GM12878 (cell line): Measurements from ENCODE around the gene SORCS2. TPM values are rescaled to one million over a fixed set of nuclear protein-coding genes. Genes with fewer than 3 reads are reported as not detected.

Source experiments
- BMI1 ChIP-seq: fragments of 450-650 bp; IDR thresholded peaks from 2 replicates; pipeline ENCODE4 v1.6.1; 2016; ENCODE audit warnings: mild to moderate bottlenecking, moderate library complexity, borderline replicate concordance
- CEBPB ChIP-seq, 2 experiments: fragments of 150-350 bp in 1 of 2; IDR thresholded peaks; 2 replicates each; pipeline ENCODE4 v1.6.1; 2012 to 2014; ENCODE audit warnings: low read depth in 2 of 2, low read length in 2 of 2, borderline replicate concordance in 1 of 2, inconsistent platforms in 1 of 2
- IRF4 ChIP-seq: IDR thresholded peaks from 2 replicates; pipeline ENCODE4 v1.6.1; 2011; ENCODE audit warnings: low read depth, low read length
- SREBF1 ChIP-seq: IDR thresholded peaks from 2 replicates; pipeline ENCODE4 v1.6.1; 2012; ENCODE audit warnings: mild to moderate bottlenecking, low read length
- TAF1 ChIP-seq: IDR thresholded peaks from 2 replicates; pipeline ENCODE4 v1.6.1; 2011; ENCODE audit warnings: mild to moderate bottlenecking, low read depth, low read length, borderline replicate concordance
- polyA plus RNA-seq, 11 experiments: library from polyadenylated mRNA; depleted of rRNA in 4 of 11; unstranded in 6 of 11; stranded (reverse) in 5 of 11; fragments of >200 nt; fragmentation: Nextera tagmentation in 4 of 11; fragmentation: Illumina TruSeq in 1 of 11; extraction: Ambion mirVana in 4 of 11; extraction: Trizol in 1 of 11; gene quantifications; 1 replicate in 1 of 11; 2 replicates in 10 of 11; pipeline versions ENCODE4 v1.2.1 to v1.2.3, GENCODE V29; 2011 to 2016; ENCODE audit warnings: inconsistent platforms in 2 of 11, missing spikeins in 2 of 11, low read depth in 1 of 11
- total RNA-seq, 4 experiments: library from RNA; depleted of rRNA in 3 of 4; stranded (reverse); fragments of >200 nt in 3 of 4; fragmentation: Illumina TruSeq in 1 of 4; extraction: Trizol in 1 of 4; gene quantifications; 2 replicates each; pipeline versions ENCODE4 v1.2.1 to v1.2.3, GENCODE V29; 2013 to 2021
- TF ChIP-seq, protein P1 (sequence below): fragments of 450-650 bp; IDR thresholded peaks from 2 replicates; pipeline ENCODE4 v1.6.1; 2017; ENCODE audit warnings: mild to moderate bottlenecking, moderate library complexity
- TF ChIP-seq, protein P2 (sequence below): IDR thresholded peaks from 2 replicates; pipeline ENCODE4 v1.6.1; 2011; ENCODE audit warnings: low read depth, low read length, improper control_type of control experiment, borderline replicate concordance
- TF ChIP-seq, protein P3 (sequence below): fragments of 450-650 bp; IDR thresholded peaks from 2 replicates; pipeline ENCODE4 v1.6.1; 2017; ENCODE audit warnings: low read depth, mild to moderate bottlenecking, moderate library complexity
- TF ChIP-seq, protein P4 (sequence below): IDR thresholded peaks from 2 replicates; pipeline ENCODE4 v1.6.1; 2012; ENCODE audit warnings: low read depth, low read length, improper control_type of control experiment
- TF ChIP-seq, protein P5 (sequence below): IDR thresholded peaks from 2 replicates; pipeline ENCODE4 v1.6.1; 2012; ENCODE audit warnings: low read length, inconsistent platforms

Gene SORCS2
- total and polyA plus RNA-seq, 10 of the 15 experiments (the other 5 are each of a cell fraction or from before 2014, with no cell fraction given) = 0.01 to 0.15 (median 0.05) TPM; not detected in 5

DNA sequence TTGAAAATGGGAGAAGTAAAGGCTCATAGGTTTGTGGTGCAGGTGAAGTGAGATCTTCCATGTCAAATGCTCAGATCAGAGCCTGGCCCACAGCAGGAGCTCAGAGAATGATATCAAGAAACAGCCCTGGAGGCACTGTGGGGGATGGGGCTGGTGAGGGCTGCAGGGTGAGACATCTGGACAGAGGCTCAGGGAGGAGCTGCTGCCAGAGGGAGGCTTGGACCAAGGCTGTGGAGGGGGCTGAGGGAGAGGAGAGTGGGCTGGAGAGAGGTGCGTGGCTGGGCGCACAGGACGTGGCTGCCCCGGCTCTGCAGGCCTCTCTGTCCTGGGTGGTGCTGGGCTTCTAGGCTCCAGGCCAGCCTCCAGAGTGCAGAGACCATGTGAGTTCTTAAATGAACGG is 5.6 kb downstream of the SORCS2 start (continued):
- TF ChIP-seq, protein P1, sequence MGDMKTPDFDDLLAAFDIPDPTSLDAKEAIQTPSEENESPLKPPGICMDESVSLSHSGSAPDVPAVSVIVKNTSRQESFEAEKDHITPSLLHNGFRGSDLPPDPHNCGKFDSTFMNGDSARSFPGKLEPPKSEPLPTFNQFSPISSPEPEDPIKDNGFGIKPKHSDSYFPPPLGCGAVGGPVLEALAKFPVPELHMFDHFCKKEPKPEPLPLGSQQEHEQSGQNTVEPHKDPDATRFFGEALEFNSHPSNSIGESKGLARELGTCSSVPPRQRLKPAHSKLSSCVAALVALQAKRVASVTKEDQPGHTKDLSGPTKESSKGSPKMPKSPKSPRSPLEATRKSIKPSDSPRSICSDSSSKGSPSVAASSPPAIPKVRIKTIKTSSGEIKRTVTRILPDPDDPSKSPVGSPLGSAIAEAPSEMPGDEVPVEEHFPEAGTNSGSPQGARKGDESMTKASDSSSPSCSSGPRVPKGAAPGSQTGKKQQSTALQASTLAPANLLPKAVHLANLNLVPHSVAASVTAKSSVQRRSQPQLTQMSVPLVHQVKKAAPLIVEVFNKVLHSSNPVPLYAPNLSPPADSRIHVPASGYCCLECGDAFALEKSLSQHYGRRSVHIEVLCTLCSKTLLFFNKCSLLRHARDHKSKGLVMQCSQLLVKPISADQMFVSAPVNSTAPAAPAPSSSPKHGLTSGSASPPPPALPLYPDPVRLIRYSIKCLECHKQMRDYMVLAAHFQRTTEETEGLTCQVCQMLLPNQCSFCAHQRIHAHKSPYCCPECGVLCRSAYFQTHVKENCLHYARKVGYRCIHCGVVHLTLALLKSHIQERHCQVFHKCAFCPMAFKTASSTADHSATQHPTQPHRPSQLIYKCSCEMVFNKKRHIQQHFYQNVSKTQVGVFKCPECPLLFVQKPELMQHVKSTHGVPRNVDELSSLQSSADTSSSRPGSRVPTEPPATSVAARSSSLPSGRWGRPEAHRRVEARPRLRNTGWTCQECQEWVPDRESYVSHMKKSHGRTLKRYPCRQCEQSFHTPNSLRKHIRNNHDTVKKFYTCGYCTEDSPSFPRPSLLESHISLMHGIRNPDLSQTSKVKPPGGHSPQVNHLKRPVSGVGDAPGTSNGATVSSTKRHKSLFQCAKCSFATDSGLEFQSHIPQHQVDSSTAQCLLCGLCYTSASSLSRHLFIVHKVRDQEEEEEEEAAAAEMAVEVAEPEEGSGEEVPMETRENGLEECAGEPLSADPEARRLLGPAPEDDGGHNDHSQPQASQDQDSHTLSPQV = no peak
- TF ChIP-seq, protein P2, sequence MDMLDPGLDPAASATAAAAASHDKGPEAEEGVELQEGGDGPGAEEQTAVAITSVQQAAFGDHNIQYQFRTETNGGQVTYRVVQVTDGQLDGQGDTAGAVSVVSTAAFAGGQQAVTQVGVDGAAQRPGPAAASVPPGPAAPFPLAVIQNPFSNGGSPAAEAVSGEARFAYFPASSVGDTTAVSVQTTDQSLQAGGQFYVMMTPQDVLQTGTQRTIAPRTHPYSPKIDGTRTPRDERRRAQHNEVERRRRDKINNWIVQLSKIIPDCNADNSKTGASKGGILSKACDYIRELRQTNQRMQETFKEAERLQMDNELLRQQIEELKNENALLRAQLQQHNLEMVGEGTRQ = no peak
- no peak for TF ChIP-seq IRF4
- no peak for TF ChIP-seq BMI1
- TF ChIP-seq, protein P3, sequence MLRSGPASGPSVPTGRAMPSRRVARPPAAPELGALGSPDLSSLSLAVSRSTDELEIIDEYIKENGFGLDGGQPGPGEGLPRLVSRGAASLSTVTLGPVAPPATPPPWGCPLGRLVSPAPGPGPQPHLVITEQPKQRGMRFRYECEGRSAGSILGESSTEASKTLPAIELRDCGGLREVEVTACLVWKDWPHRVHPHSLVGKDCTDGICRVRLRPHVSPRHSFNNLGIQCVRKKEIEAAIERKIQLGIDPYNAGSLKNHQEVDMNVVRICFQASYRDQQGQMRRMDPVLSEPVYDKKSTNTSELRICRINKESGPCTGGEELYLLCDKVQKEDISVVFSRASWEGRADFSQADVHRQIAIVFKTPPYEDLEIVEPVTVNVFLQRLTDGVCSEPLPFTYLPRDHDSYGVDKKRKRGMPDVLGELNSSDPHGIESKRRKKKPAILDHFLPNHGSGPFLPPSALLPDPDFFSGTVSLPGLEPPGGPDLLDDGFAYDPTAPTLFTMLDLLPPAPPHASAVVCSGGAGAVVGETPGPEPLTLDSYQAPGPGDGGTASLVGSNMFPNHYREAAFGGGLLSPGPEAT = no peak
- TF ChIP-seq, protein P4, sequence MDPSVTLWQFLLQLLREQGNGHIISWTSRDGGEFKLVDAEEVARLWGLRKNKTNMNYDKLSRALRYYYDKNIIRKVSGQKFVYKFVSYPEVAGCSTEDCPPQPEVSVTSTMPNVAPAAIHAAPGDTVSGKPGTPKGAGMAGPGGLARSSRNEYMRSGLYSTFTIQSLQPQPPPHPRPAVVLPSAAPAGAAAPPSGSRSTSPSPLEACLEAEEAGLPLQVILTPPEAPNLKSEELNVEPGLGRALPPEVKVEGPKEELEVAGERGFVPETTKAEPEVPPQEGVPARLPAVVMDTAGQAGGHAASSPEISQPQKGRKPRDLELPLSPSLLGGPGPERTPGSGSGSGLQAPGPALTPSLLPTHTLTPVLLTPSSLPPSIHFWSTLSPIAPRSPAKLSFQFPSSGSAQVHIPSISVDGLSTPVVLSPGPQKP = no peak
- TF ChIP-seq CEBPB (IDR thresholded peaks at IDR 0.05; ENCODE audit: borderline replicate concordance in 1 of 2, low read depth in 2 of 2, low read length in 2 of 2) = no peak
- no peak for TF ChIP-seq SREBF1
- TF ChIP-seq, protein P5, sequence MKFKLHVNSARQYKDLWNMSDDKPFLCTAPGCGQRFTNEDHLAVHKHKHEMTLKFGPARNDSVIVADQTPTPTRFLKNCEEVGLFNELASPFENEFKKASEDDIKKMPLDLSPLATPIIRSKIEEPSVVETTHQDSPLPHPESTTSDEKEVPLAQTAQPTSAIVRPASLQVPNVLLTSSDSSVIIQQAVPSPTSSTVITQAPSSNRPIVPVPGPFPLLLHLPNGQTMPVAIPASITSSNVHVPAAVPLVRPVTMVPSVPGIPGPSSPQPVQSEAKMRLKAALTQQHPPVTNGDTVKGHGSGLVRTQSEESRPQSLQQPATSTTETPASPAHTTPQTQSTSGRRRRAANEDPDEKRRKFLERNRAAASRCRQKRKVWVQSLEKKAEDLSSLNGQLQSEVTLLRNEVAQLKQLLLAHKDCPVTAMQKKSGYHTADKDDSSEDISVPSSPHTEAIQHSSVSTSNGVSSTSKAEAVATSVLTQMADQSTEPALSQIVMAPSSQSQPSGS = no peak
- TF ChIP-seq TAF1 = no peak
